Cardiac fibroblast (primary cell): ENCODE results near the gene FADS2.

Source experiments
- DNase-seq, 2 donors: peaks; one replicate each; pipeline versions ENCODE4 v3.0.0 to v3.0.0-alpha.2; 2010; ENCODE audit warnings: low read depth in 2 of 2
- H3K4me3 ChIP-seq, 2 donors: replicated peaks in 1 of 2; 1 replicate in 1 of 2; 2 replicates in 1 of 2; pipeline ENCODE4 v1.5.1; 2011; ENCODE audit warnings: low read depth in 2 of 2, low read length in 2 of 2, mild to moderate bottlenecking in 2 of 2, moderate library complexity in 1 of 2
- TF ChIP-seq, protein P1 (sequence below): IDR thresholded peaks from one replicate; pipeline ENCODE4 v1.5.1; 2011; ENCODE audit warnings: low read depth, mild to moderate bottlenecking, low read length, inconsistent platforms

The FADS2 gene

DNA sequence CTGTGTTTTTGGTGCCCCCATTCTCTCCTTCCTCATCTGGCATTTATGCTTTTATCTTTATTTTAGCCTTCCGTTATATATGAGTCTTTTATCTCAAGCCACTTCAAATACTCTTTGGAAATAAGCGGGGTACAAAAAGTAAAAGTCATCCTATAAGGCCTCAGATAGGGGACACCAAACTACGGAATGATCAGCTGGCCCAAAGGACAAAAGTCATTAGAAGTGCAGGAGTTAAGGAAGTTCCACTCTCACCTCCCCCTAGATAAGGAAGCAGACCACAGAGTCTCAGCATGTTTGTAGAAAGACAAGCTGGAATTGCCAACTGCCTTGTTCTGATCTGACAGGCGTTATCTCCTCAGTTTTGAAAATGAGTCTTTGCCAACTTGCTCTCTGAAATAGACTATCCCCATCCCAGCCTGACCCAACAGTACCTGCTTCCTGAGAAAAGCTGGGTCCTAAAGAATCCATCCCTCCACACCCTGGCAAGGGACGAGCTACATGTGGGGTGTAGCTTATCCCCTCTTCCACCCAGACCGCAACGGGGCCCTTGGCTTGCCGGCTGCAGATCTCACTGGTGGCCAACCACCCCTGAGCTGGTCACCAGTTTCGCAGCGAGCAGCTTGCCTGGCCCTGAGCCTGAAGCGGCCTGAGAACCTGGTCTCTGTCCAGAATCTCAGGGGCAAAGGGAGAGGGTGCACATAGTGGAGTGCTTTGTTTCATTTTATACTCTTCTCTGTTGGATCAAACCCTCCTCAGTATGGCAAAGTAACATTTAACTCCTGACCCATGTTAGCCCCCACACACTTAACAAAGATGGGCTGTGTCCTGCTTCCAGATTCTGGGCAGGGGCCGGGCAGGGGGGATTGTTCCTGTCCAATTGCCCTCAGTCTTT is 13.8 kb downstream of the FADS2 start:
- TF ChIP-seq, protein P1, sequence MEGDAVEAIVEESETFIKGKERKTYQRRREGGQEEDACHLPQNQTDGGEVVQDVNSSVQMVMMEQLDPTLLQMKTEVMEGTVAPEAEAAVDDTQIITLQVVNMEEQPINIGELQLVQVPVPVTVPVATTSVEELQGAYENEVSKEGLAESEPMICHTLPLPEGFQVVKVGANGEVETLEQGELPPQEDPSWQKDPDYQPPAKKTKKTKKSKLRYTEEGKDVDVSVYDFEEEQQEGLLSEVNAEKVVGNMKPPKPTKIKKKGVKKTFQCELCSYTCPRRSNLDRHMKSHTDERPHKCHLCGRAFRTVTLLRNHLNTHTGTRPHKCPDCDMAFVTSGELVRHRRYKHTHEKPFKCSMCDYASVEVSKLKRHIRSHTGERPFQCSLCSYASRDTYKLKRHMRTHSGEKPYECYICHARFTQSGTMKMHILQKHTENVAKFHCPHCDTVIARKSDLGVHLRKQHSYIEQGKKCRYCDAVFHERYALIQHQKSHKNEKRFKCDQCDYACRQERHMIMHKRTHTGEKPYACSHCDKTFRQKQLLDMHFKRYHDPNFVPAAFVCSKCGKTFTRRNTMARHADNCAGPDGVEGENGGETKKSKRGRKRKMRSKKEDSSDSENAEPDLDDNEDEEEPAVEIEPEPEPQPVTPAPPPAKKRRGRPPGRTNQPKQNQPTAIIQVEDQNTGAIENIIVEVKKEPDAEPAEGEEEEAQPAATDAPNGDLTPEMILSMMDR = no peak
- H3K4me3 ChIP-seq = no peak overlapping the region
- no peak for DNase-seq

DNA sequence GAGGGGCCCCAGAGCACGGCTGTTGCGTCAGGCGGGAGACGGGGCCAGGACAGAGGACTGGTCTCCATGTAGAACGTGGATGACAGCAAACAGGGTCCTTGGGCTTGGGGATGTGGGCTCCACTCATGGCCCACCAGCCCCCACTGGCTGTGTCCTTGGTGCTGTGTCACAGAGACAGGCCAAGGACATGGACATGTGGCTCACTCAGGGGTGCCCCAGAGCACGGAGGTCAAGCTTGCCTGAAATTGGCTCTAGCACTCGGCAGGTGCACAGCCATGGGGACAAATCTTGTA is 14.4 kb downstream of the FADS2 start:
- no peak overlapping the region for H3K4me3 ChIP-seq
- TF ChIP-seq, protein P1 = no peak
- DNase-seq = no peak

DNA sequence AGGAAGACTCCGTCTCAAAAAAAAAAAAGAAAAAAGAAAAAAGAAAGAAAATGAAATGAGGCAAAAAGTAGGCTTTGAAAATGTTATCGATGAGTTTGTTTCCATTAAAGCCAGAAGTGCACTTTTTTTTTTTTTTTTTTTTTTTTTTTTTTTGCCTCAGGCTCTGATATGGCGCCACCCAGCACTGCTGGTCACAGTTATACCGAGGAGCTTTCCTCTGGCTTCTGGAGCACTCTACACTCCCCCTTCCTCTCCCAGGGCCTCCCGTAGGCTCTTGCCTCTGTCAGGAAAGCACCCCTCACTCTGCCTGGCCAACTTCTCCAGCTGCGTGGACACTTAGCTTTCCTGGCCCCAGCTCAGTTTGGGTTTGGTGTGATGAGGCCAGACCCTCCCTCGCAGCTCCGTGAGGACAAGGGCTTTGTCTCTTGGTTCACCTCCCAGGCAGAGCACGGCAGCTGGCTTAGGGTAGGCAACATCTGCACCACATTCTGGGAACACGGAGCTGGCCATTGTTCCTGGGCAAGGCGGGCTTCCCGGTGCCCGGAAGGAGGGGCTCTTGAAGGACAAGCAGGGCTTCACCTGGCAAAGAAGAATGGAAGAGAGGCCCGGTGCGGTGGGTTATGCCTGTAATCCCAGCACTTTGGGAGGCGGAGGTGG is 16.9 kb downstream of the FADS2 start:
- no peak for DNase-seq
- no peak overlapping the region for H3K4me3 ChIP-seq
- TF ChIP-seq, protein P1 = no peak

DNA sequence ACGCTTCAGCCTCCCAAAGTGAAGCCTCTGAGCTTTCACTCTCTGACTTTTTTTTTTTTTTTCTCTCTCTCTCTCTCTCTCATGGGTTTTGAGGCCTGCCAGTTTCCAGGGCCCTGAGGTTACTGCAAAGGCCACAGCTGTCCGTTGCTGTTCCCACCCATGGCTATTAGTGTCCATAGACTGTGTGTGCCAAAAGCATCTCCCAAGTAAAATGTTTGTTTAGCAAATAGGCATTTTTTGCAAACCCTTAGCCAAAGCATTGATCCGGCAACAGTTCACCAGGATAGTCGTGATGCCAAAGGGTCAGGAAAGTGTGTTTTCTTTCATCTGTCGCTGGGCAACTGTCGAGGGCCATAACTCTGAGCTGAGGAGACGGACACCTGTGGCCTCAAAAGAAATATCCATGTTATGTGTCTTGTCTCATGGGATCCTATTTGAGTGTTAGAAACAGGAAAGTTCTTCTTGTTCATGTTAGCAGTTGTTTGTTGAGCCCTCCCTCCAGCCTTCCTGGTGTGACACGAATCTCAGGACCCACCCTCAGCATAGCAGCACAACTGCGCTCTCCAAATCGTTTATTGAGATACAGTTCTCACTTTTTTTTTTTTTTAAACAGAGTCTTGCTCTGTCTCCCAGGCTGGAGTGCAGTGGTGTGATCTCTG is 18.4 kb downstream of the FADS2 start:
- no peak for DNase-seq
- no peak overlapping the region for H3K4me3 ChIP-seq
- TF ChIP-seq, protein P1 = no peak

DNA sequence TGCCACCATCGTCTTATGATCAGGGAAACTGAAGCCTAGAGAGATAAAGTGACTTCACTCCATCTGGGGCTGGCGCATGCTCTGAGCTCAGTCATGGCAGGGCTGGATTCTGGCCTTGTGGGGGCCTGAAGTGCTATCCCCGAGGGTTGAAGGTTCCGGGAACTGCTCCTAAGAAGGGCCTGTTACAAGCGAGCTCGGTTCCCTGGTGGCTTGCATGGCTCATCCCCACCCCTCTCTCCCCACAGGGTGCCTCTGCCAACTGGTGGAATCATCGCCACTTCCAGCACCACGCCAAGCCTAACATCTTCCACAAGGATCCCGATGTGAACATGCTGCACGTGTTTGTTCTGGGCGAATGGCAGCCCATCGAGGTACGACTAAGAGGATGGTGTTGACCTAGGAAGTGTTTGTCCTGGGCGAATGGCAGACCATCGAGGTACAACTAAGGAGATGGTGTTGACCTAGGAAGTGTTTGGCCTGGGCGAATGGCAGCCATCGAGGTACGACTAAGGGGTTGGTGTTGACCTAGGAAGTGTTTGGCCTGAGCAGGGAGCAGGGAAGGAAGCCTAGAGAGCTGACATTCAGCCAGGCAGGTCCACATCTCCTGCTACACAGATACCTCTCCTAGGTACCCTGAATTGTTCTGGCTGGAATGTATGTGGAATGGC is 19.9 kb downstream of the FADS2 start:
- TF ChIP-seq, protein P1 = no peak
- DNase-seq = no peak
- no peak overlapping the region for H3K4me3 ChIP-seq

DNA sequence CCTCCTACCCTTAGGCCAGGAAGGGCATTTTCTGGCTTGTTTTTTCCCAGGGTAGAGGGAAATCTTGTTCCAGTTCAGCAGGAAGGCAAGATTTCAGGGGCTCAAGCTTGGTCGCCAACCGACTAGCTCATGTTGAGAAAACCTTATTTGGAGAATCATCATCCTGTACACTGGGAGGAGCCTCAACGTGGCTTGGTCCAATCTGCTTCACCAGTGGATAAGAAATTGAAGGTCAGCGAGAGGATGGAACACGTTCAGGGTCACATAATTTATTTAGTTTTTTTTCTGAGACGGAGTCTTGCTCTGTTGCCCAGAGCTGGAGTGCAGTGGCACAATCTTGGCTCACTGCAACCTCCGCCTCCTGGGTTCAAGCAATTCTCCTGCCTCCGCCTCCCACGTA is 20.5 kb downstream of the FADS2 start:
- TF ChIP-seq, protein P1 = no peak
- H3K4me3 ChIP-seq = no peak overlapping the region
- no peak for DNase-seq
